Lower leg skin (tissue), 3 donors: ENCODE data around the gene EDARADD.

Experiments
- CTCF ChIP-seq, 3 donors: fragments of 450-650 bp; IDR thresholded peaks; one replicate each; pipeline ENCODE4 v1.5.1; 2016; ENCODE audit warnings: antibody characterized with exemption in 3 of 3, mild to moderate bottlenecking in 3 of 3, moderate library complexity in 2 of 3
- POLR2A ChIP-seq, 2 donors: fragments of 450-650 bp; IDR thresholded peaks; one replicate each; pipeline ENCODE4 v1.6.1; 2016 to 2017; ENCODE audit warnings: antibody characterized with exemption in 2 of 2, mild to moderate bottlenecking in 1 of 2, moderate library complexity in 1 of 2

GRCh38 chr1:236460103-236460502, 66.0 kb downstream of the EDARADD start:
- TF ChIP-seq CTCF (IDR thresholded peaks at IDR 0.05), result no peak
- no peak for TF ChIP-seq POLR2A (IDR thresholded peaks at IDR 0.05)
